Measurements from ENCODE around the gene NUDT21.

- TF ChIP-seq CTCF (IDR thresholded peaks at IDR 0.05) = no peak
- TF ChIP-seq POLR2A (IDR thresholded peaks at IDR 0.05) = no peak
- TF ChIP-seq EP300 (IDR thresholded peaks at IDR 0.05) = no peak
- TF ChIP-seq POLR2AphosphoS5 (IDR thresholded peaks at IDR 0.05) = no peak
Observed at GRCh38 chr16:56491657-56492261, 40.6 kb upstream of the NUDT21 start.

Data from upper lobe of left lung (tissue), 4 donors.